ENCODE data around the gene REM1. TPM values are rescaled to one million over a fixed set of nuclear protein-coding genes. Genes with fewer than 3 reads are reported as not detected.
"Not testable (repeated sequence)": the region's sequence is repeated elsewhere in the genome, so short reads cannot be mapped to it uniquely, and the experiment has no call there.

The REM1 gene, protein sequence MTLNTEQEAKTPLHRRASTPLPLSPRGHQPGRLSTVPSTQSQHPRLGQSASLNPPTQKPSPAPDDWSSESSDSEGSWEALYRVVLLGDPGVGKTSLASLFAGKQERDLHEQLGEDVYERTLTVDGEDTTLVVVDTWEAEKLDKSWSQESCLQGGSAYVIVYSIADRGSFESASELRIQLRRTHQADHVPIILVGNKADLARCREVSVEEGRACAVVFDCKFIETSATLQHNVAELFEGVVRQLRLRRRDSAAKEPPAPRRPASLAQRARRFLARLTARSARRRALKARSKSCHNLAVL
- total RNA-seq, result not detected

DNA sequence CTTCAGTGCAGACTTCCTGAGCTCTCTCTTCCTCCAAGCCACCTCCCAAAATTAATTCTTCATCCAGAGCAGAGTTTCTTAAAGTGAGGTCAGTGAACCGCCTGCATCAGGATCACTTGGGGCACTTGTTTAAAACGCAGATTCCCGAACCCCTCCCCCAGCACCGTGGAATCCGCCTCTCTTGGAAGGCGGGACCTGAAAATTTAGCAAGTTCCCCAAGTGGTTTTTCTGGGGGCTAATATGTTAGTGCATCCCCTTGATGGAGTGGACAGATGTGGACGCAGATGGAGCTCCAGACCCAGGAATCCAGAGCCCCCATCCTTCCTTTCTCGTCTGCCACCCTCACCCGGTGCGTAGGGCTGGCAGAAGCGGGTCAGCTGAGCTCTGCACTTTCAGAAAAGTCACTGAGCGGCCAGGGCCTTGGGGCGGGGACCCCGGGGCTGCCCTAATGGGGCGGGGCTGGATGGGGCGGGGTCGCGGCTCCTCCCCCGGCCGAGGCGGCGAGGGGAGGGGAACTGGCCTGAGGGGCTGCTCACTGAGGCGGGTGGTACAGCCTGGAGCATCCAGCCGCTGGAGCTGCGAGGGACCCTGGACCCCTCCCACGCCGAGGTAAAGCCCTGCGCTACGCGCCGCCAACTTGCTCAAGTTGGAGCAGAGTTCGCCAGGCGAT, at the start of gene REM1, which contains the start of gene DEFB124:
Gene REM1 (plus strand): TSS at position 531 of the 670 bp plus-strand sequence. CDS start 1,158 bp downstream, outside the sequence.
Gene DEFB124 (minus strand): TSS at position 370 of the 670 bp plus-strand sequence. CDS start 2,114 bp downstream, outside the sequence.
- ATAC-seq, result peak in 1 of 2 donors; percentile 40
- DNase-seq, result no peak
- H3K4me1 Mint-ChIP-seq (ENCODE audit: low read depth), result peaks cover 6% of the 10 kb centered on the region
- no peak within 1 kb of the TSS for H3K4me3 Mint-ChIP-seq
- H3K27me3 Mint-ChIP-seq (ENCODE audit: low read depth), result peaks cover 38% of the 10 kb centered on the region
- H3K9me3 Mint-ChIP-seq, result no peaks in the 10 kb centered on the region
- H3K36me3 Mint-ChIP-seq (ENCODE audit: insufficient read depth), result no peaks in the 10 kb centered on the region

DNA sequence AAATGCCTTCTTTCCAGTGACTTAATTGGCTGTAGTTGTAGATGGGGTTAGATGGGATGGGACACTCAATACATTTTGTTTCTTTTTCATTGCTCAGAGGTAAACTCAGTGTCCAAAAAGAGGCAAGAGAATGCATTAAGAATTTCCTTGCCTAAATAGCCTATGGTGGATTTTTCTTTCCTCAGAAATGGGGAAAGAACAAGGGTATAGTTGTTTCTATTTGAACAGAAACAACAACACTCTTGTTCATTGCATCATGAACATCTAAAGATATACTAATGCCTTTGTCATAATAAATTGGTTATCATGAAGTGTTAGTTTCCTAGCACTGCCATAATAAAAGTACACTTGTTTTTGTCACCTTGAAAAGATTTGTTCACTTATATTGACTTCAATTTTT, 49.3 kb upstream of the REM1 start:
- ATAC-seq (no peak), DNase-seq (no peak)
- no peaks in the 10 kb centered on the region for H3K36me3 Mint-ChIP-seq (ENCODE audit: insufficient read depth)

DNA sequence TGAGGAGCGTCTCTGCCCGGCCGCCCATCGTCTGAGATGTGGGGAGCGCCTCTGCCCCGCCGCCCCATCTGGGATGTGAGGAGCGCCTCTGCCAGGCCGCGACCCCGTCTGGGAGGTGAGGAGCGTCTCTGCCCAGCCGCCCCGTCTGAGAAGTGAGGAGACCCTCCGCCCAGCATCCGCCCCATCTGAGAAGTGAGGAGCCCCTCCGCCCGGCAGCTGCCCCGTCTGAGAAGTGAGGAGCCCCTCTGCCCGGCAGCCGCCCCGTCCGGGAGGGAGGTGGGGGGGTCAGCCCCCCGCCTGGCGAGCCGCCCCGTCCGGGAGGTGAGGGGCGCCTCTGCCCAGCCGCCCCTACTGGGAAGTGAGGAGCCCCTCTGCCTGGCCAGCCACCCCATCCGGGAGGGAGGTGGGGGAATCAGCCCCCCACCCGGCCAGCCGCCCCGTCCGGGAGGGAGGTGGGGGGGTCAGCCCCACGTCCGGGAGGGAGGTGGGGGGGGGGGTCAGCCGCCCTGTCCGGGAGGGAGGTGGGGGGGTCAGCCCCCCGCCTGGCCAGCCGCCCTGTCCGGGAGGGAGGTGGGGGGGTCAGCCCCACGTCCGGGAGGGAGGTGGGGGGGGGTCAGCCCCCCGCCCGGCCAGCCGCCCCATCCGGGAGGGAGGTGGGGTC, 48.1 kb upstream of the REM1 start:
- H3K9me3 Mint-ChIP-seq; ATAC-seq; H3K4me3 Mint-ChIP-seq; H3K4me1 Mint-ChIP-seq (ENCODE audit: low read depth); DNase-seq; H3K36me3 Mint-ChIP-seq (ENCODE audit: insufficient read depth); H3K27me3 Mint-ChIP-seq (ENCODE audit: low read depth): not testable (repeated sequence)

More for the DNA sequence above, 49.3 kb upstream of the REM1 start:
- Mint-ChIP-seq H3K27me3 (ENCODE audit: low read depth) (no peaks in the 10 kb centered on the region), H3K4me1 (ENCODE audit: low read depth) (no peaks in the 10 kb centered on the region), H3K9me3 (no peaks in the 10 kb centered on the region), H3K4me3 (no peak overlapping the region)

DNA sequence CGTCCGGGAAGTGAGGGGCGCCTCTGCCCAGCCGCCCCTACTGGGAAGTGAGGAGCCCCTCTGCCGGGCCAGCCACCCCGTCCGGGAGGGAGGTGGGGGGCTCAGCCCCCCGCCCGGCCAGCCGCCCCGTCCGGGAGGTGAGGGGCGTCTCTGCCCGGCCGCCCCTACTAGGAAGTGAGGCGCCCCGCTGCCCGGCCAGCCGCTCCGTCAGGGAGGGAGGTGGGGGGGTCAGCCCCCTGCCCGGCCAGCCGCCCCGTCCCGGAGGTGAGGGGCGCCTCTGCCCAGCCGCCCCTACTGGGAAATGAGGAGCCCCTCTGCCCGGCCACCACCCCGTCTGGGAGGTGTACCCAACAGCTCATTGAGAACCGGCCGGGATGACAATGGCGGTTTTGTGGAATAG, 47.5 kb upstream of the REM1 start:
- not testable (repeated sequence) for H3K4me1 Mint-ChIP-seq (ENCODE audit: low read depth)

DNA sequence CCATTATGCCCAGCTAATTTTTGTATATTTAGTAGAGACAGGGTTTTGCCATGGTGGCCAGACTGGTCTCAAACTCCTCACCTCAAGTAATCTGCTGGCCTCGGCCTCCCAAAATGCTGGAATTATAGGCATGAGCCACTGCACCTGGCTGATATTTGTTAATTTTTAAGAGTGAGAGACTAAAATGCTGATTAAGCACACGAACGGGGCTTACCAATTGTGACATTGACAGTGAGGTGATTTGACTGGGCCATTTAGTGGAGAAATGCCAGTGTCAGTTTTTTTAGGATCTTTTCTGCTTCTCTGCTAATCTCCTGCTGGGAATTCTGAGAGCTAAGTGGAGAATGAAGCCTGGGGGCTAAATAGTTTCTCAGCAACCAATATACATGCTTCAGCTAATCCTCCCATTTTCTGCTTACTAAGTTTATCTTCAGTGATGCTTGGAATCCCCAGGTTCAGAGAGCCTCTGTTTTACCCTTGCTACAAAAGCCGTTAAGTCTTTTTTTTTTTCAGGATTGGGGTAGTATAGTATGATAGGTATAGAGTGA, 44.4 kb upstream of the REM1 start:
- DNase-seq (no peak), ATAC-seq (no peak)
- H3K36me3 Mint-ChIP-seq (ENCODE audit: insufficient read depth), result no peaks in the 10 kb centered on the region
- H3K27me3 Mint-ChIP-seq (ENCODE audit: low read depth), result peaks cover 18% of the 10 kb centered on the region
- H3K4me1 Mint-ChIP-seq (ENCODE audit: low read depth), result no peaks in the 10 kb centered on the region
- H3K9me3 Mint-ChIP-seq, result no peaks in the 10 kb centered on the region
- no peak overlapping the region for H3K4me3 Mint-ChIP-seq

More for the DNA sequence above, 47.5 kb upstream of the REM1 start:
- H3K27me3 Mint-ChIP-seq (ENCODE audit: low read depth); H3K36me3 Mint-ChIP-seq (ENCODE audit: insufficient read depth); H3K9me3 Mint-ChIP-seq; ATAC-seq; H3K4me3 Mint-ChIP-seq; DNase-seq: not testable (repeated sequence)

DNA sequence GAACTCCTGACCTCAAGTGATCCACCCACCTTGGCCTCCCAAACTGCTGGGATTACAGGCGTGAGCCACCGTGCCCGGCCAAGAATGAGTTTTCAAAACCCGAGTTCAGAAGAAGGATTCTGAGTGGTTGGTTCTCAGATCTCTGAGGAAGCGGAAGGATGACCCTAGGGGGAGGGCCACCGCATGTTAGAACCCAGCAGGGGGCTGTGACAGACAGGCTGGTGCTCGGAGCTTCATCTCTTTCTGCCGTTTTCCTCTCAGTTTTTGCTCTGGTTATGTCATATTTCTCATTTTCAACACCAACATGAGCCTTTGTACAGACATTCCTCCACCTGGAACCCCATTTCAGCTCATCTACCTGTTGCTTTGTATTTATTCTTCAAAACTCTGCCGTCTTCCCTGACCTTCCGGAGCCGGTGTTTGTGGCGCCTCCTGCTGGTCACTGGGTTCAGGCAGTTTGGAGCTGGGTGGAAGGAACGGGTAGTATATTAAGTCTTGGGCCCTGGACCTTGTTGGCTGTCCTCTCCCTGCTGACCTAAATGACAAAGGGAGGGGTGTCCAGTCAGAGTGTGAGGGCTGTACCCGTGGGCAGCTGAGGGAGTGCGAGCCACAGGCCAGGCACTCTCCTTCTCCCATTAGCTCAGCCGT, 35.0 kb upstream of the REM1 start, which contains the start of gene DEFB123:
Gene DEFB123 (plus strand): TSS at position 621 of the 648 bp plus-strand sequence. CDS start 67 bp downstream, outside the sequence.
- ATAC-seq (no peak), DNase-seq (no peak)
- H3K4me3 Mint-ChIP-seq, result no peak within 1 kb of the TSS
- H3K4me1 Mint-ChIP-seq (ENCODE audit: low read depth), result no peaks in the 10 kb centered on the region
- H3K36me3 Mint-ChIP-seq (ENCODE audit: insufficient read depth), result no peaks in the 10 kb centered on the region
- H3K27me3 Mint-ChIP-seq (ENCODE audit: low read depth), result peaks cover 15% of the 10 kb centered on the region
- no peaks in the 10 kb centered on the region for H3K9me3 Mint-ChIP-seq

DNA sequence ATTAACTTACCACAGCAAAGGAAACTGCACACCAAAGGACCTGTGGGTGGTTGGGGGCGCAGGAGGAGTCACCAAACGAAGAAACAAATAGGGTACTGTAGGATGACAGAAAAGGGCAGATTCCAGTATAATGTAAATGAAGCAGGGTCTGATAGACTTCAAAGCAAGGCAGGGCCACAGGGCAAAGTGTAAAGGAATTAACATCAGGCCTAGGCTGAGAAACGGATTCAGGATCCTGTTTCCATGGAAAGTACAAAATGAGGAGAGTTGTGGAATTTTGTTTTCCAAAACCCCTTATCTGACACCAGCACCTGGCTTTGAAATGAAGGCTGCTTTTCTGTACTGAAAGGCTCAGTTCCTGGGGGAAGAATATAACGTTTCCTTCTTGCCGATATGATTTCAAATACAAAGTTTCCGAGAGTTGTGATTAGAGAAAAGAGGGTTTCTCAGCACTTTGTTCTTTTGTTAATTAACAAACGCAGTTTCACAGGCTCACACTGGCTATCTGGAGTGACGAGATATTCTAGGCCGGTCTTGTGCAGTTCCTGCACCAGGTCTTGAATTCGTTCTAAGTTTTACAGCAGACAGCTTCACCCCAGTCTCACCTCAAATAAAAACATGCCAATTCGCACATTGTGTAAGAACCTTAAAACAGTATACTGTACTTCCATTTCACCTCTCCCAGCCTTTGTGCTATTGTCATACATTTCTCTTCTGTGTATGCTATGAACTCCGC, 28.8 kb upstream of the REM1 start:
- Mint-ChIP-seq H3K4me3 (no peak overlapping the region), H3K27me3 (ENCODE audit: low read depth) (peaks cover 2% of the 10 kb centered on the region), H3K4me1 (ENCODE audit: low read depth) (no peaks in the 10 kb centered on the region), H3K36me3 (ENCODE audit: insufficient read depth) (no peaks in the 10 kb centered on the region), H3K9me3 (no peaks in the 10 kb centered on the region)
- DNase-seq (no peak), ATAC-seq (no peak)

DNA sequence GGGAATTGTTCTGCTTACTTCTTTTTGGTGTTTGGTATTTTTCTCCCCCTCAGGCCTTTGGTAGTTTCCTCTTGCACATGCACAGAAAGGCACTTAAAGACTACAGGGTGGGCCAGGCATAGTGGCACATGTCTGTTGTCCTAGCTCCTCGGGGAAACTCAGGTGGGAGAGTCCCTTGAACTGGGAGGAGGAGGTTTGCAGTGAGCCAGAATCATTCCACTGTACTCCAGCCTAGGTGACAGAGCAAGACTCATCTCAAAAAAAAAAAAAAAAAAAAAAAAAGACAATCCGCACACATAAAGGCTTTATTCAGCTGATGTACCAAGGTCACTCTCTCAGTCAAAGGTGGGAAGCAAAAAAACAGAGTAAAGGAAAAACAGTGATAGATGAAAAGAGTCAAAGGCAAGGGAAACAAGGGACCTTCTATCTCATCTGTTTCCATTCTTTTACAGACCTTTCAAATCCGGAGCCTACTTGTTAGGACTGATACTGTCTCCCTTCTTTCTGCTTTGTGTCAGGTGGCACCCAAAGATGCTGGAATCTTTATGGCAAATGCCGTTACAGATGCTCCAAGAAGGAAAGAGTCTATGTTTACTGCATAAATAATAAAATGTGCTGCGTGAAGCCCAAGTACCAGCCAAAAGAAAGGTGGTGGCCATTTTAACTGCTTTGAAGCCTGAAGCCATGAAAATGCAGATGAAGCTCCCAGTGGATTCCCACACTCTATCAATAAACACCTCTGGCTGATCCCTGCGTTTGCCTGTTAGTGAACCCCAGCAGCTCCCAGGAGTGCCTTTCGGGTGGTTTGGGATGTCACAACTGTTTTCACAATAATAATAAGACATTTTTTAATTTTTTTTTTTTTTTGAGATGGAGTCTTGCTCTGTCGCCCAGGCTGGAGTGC, 25.3 kb upstream of the REM1 start:
- H3K27me3 Mint-ChIP-seq (ENCODE audit: low read depth), result peaks cover 8% of the 10 kb centered on the region
- no peak for DNase-seq
- no peaks in the 10 kb centered on the region for H3K4me1 Mint-ChIP-seq (ENCODE audit: low read depth)
- no peaks in the 10 kb centered on the region for H3K9me3 Mint-ChIP-seq
- ATAC-seq, result no peak
- no peaks in the 10 kb centered on the region for H3K36me3 Mint-ChIP-seq (ENCODE audit: insufficient read depth)
- H3K4me3 Mint-ChIP-seq, result no peak overlapping the region

DNA sequence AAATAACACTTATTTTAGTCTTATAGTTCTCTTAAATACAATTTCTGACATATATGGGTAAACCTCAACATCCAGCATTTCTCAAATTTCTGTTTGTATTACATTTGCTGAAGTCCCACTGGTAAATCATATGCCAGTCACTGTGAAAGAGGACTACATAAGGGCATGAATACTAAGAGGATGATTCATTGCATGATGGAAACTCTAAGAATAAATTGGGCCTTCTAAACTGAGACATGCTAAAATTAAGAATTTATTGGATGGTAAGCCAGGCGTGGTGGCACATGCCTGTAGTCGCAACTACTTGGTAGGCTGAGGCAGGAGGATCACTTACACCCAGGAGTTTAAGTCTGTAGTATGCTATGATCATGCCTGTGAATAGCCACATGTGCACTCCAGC, 22.5 kb upstream of the REM1 start:
- no peaks in the 10 kb centered on the region for H3K36me3 Mint-ChIP-seq (ENCODE audit: insufficient read depth)
- H3K27me3 Mint-ChIP-seq (ENCODE audit: low read depth), result peaks cover 14% of the 10 kb centered on the region
- H3K9me3 Mint-ChIP-seq, result no peaks in the 10 kb centered on the region
- DNase-seq (no peak), ATAC-seq (no peak)
- H3K4me3 Mint-ChIP-seq, result no peak overlapping the region
- H3K4me1 Mint-ChIP-seq (ENCODE audit: low read depth), result no peaks in the 10 kb centered on the region

DNA sequence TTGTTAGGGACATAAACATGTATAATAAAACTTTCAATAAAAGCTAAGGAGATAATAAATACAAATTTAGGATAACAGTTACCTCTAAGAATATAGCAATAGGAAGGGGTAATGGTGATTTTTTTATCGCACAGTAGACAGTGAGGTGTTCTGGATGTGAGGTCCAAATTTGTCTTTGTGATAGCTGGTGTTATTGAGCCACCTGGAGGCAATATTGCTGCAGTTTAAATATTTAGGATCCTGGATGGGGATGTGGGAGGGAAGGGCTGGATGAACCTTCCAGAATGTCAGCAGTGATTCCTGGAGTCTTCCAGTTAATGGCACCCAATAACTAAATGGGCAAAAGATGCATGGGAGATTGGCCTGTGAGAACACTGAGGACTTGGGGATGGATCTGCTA, 20.7 kb upstream of the REM1 start:
- no peak overlapping the region for H3K4me3 Mint-ChIP-seq
- no peaks in the 10 kb centered on the region for H3K4me1 Mint-ChIP-seq (ENCODE audit: low read depth)
- H3K36me3 Mint-ChIP-seq (ENCODE audit: insufficient read depth), result no peaks in the 10 kb centered on the region
- no peaks in the 10 kb centered on the region for H3K9me3 Mint-ChIP-seq
- DNase-seq (no peak), ATAC-seq (no peak)
- peaks cover 16% of the 10 kb centered on the region for H3K27me3 Mint-ChIP-seq (ENCODE audit: low read depth)

DNA sequence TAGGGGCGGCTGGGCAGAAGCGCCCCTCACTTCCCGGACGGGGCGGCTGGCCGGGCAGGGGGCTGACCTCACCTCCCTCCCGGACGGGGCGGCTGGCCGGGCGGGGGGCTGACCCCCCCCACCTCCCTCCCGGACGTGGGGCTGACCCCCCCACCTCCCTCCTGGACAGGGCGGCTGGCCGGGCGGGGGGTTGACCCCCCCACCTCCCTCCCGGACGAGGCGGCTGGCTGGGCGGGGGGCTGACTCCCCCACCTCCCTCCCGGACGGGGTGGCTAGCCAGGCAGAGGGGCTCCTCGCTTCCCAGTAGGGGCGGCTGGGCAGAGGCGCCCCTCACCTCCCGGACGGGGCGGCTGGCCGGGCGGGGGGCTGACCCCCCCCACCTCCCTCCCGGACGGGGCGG, 4.1 kb upstream of the REM1 start:
- H3K4me1 Mint-ChIP-seq (ENCODE audit: low read depth); DNase-seq; H3K36me3 Mint-ChIP-seq (ENCODE audit: insufficient read depth); ATAC-seq; H3K4me3 Mint-ChIP-seq; H3K9me3 Mint-ChIP-seq: not testable (repeated sequence)
- H3K27me3 Mint-ChIP-seq (ENCODE audit: low read depth), result peaks cover 20% of the 10 kb centered on the region

DNA sequence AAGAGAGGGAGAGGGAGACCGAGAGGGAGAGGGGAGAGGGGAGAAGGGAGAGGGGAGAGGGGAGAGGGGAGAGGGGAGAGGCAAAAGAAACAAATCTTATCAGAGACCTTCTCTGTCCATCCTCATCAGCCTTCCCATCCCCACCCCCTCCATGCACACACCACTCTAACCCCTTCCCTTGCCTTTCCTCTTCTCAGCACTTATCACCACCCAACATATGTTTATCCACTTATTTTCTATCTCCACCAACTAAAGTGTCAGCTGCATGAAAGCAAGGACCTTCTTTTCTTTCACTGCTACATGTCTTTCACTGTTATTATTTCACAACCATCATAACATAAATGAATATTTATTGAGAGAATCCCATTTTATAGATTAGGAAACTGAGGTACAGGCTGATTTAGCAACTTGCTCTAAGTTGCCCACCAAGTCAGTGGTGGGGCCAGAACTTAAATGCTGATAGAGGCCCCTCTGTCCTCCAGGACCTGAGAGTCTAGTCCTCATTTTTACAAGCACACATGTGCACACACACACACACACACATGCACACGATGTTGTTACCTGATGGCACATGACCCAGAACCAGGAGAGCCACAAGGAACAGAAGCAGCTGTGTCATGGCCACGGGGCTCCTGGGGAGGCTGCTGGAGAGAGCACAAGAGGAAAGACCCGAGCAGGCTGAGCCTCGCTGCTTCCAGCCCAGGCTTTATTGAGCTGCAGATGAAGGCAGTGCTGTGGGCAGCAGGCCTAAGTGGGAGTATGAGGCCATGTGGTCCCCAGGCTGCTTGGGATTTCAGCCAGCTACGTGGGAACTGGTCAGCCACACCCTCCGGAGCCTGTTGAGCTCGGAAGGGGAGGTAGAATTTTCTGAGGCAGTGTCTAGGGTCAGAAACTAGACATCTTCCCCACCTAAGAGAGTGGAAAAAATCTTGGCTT, 2.4 kb upstream of the REM1 start:
- H3K4me1 Mint-ChIP-seq (ENCODE audit: low read depth), result peaks cover 6% of the 10 kb centered on the region
- no peak for ATAC-seq

More for the DNA sequence above, 2.4 kb upstream of the REM1 start:
- Mint-ChIP-seq H3K4me3 (no peak overlapping the region), H3K9me3 (no peaks in the 10 kb centered on the region), H3K27me3 (ENCODE audit: low read depth) (peaks cover 38% of the 10 kb centered on the region), H3K36me3 (ENCODE audit: insufficient read depth) (no peaks in the 10 kb centered on the region)
- no peak for DNase-seq

Measured in activated T-cell treated with anti-CD3 and anti-CD28 coated beads, Interleukin-2, amount 50 U/mL, for 4 hours (primary cell).